Left lung (tissue), 10 donors: ENCODE measurements around the gene KNSTRN. TPM values are rescaled to one million over a fixed set of nuclear protein-coding genes. Genes with fewer than 3 reads are reported as not detected.

ENCODE experiments used
- ATAC-seq: fragments of 200-7000 bp; cut with Tn5 transposase; one replicate; pipeline ENCODE4 v1.9.1; 2020; ENCODE audit warnings: moderate library complexity
- DNase-seq, 4 donors: peaks; one replicate each; pipeline ENCODE4 v3.0.0-alpha.2; 2013 to 2020
- H3K27ac ChIP-seq, 2 donors: fragments of 200-600 bp; sonication (generic) in 1 of 2; one replicate each; pipeline versions ENCODE4 v1.5.0 to v1.8.0; 2020 to 2021
- H3K27me3 ChIP-seq, 2 donors: fragments of 200-600 bp; sonication (generic) in 1 of 2; one replicate each; pipeline versions ENCODE4 v1.5.0 to v1.8.0; 2020 to 2021
- H3K36me3 ChIP-seq, 2 donors: fragments of 200-600 bp; sonication (generic) in 1 of 2; one replicate each; pipeline versions ENCODE4 v1.5.0 to v1.8.0; 2020 to 2021
- H3K4me1 ChIP-seq, 2 donors: fragments of 200-600 bp; one replicate each; pipeline ENCODE4 v1.8.0; 2021
- H3K4me3 ChIP-seq, 2 donors: fragments of 200-600 bp; sonication (generic) in 1 of 2; one replicate each; pipeline versions ENCODE4 v1.5.0 to v1.8.0; 2020 to 2021; ENCODE audit warnings: mild to moderate bottlenecking in 1 of 2
- H3K9me3 ChIP-seq, 2 donors: fragments of 200-600 bp; sonication (generic) in 1 of 2; one replicate each; pipeline versions ENCODE4 v1.5.0 to v1.8.0; 2020 to 2021
- intact Hi-C, 2 donors: fragments of 100-400 bp; cut with DNase I; formaldehyde crosslinking; loops; one replicate each; pipeline versions ENCODE4 v1.11.2 to v1.14.2; 2022
- polyA plus RNA-seq, 6 donors: library from polyadenylated mRNA; unstranded; fragments of 120-200 nt; gene quantifications; one replicate each; pipeline ENCODE4 v1.2.1, GENCODE V29; 2013; ENCODE audit not compliant: insufficient read length in 6 of 6
- total RNA-seq, 2 donors: library from RNA; stranded (reverse); fragmentation: NEBNext Ultra II Directional; extraction: Animal tissue kit (Norgen Biotek cat#: 25700); gene quantifications; one replicate each; pipeline ENCODE4 v1.2.1, GENCODE V29; 2021
- TF ChIP-seq, protein P1 (sequence below), 2 donors: fragments of 200-600 bp; sonication (generic) in 1 of 2; IDR thresholded peaks; one replicate each; pipeline versions ENCODE4 v1.5.0 to v1.8.0; 2021; ENCODE audit warnings: antibody characterized with exemption in 2 of 2
- donor health status: DM: no; HTN: yes; CAD: no.
- donor health status: DM: no; HTN: no; CAD: no.

KNSTRN gene
- total and polyA plus RNA-seq, 8 donors: 14.2 to 46.2 (median 30.2) TPM

DNA sequence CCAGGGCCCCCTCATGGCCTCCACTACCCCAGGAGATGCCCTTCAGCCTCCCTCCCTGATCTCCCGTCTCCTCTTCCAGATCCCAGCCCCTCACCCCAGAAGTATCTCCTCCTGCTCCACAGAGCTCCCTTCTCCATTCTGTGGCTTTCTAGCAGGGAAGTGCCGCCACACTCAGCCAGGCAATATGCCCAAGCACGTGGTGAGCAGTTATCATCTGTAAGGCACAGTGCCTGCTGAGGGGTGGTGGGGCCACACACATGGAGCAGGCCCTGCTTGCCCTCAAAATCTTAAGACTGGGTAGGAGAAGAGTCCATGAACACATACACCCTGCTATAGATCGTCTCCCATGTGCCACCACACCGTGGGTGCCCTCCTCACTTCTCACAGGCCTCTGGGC, 34.0 kb upstream of the KNSTRN start:
- intact Hi-C loops: no loop called here
- no peak for ATAC-seq
- H3K4me1 ChIP-seq: peaks cover 0 to 13% of the 10 kb centered on the region in 2 donors

DNA sequence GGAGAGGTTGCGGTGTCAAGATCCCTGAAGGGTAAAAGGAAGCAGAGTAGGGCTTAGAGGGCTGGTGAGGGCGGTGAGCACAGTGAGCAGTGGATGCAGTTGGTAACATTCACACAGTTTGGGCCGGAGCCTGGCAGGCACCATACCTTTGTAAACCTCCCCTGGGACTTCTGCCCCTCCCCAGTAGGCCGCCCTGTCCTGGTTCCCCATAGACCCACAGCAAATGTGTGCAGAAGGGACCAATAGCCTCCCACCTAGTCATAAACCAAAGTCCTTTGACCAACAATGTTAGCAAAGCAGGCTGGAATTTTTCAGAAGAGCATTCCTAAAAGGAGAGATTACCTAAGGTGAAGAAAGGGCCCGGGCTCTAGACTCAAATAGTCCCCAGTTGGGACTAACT, 33.4 kb upstream of the KNSTRN start:
- Histone ChIP-seq H3K4me1 (peaks cover 0 to 6% of the 10 kb centered on the region in 2 donors), H3K27ac (no peak overlapping the region), H3K36me3 (no peaks in the 10 kb centered on the region), H3K4me3 (no peak overlapping the region), H3K27me3 (no peaks in the 10 kb centered on the region), H3K9me3 (no peaks in the 10 kb centered on the region)
- intact Hi-C loops: no loop called here
- DNase-seq: no peak
- ATAC-seq: no peak
- TF ChIP-seq, protein P1, sequence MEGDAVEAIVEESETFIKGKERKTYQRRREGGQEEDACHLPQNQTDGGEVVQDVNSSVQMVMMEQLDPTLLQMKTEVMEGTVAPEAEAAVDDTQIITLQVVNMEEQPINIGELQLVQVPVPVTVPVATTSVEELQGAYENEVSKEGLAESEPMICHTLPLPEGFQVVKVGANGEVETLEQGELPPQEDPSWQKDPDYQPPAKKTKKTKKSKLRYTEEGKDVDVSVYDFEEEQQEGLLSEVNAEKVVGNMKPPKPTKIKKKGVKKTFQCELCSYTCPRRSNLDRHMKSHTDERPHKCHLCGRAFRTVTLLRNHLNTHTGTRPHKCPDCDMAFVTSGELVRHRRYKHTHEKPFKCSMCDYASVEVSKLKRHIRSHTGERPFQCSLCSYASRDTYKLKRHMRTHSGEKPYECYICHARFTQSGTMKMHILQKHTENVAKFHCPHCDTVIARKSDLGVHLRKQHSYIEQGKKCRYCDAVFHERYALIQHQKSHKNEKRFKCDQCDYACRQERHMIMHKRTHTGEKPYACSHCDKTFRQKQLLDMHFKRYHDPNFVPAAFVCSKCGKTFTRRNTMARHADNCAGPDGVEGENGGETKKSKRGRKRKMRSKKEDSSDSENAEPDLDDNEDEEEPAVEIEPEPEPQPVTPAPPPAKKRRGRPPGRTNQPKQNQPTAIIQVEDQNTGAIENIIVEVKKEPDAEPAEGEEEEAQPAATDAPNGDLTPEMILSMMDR (IDR thresholded peaks at IDR 0.05): no peak

More for the DNA sequence above, 34.0 kb upstream of the KNSTRN start:
- Histone ChIP-seq H3K27ac (no peak overlapping the region), H3K4me3 (no peak overlapping the region), H3K9me3 (no peaks in the 10 kb centered on the region), H3K27me3 (no peaks in the 10 kb centered on the region), H3K36me3 (no peaks in the 10 kb centered on the region)
- no peak for DNase-seq
- TF ChIP-seq, protein P1 (IDR thresholded peaks at IDR 0.05): no peak

DNA sequence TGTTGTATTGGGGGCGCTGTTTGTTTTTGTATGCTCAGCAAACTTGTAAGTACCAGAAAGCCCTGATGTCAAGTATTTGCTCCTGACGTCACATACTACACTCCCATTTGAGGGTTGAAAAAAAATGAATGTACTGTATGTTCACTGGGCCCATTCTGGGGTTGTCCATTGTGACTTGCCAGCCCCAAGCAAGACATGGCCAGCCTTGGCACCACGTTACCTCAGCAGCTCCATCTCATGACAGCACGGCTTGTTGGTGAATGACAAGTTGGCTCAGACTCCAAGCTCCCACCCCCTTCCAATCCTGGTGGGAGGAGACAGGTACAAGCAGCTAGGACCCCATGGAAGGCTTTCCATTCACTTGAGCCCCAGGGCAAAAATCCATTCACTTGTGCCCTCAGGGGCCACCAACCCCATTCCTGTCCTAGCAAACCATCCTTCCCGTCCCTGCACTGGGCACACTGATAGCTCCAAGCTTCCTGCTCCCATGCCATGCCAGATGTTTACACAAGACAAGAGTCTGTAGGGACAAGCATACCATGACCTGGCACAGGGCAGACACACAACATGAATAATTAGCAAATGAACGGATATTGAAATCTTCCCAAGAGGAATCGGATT, 30.1 kb upstream of the KNSTRN start:
- H3K4me1 ChIP-seq: peaks cover 0 to 4% of the 10 kb centered on the region in 2 donors
- intact Hi-C loops: no loop called here
- TF ChIP-seq, protein P1 (IDR thresholded peaks at IDR 0.05): no peak
- ATAC-seq (no peak), DNase-seq (no peak)
- no peak overlapping the region for H3K27ac ChIP-seq
- H3K9me3 ChIP-seq: no peaks in the 10 kb centered on the region
- H3K36me3 ChIP-seq: no peaks in the 10 kb centered on the region
- H3K27me3 ChIP-seq: no peaks in the 10 kb centered on the region
- H3K4me3 ChIP-seq: no peak overlapping the region

DNA sequence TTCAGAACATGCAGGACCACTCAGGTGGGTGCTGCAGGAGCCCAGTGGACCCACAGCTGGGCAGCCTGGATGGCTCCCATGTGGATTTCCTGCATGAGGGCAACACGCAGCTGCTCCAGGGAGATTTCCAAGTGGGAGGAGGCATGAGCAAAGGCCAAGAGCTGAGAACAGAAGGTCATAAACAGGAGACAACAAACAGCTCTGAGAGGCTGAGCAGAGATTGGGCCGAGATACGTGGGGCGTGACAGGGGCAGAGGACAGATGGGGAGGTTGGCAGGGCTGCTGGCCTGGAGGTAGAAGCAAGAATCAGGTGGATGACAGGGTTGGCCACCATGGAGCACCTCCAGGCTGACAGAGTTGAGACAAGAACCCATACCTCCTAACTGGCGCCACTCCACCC, 28.8 kb upstream of the KNSTRN start:
- H3K36me3 ChIP-seq: no peaks in the 10 kb centered on the region
- peaks cover 0 to 15% of the 10 kb centered on the region in 2 donors for H3K4me1 ChIP-seq
- no peak overlapping the region for H3K4me3 ChIP-seq
- H3K27ac ChIP-seq: no peak overlapping the region
- no peaks in the 10 kb centered on the region for H3K9me3 ChIP-seq
- intact Hi-C loops: no loop called here
- peaks cover 0 to 1% of the 10 kb centered on the region in 2 donors for H3K27me3 ChIP-seq
- TF ChIP-seq, protein P1 (IDR thresholded peaks at IDR 0.05): no peak
- DNase-seq: no peak
- no peak for ATAC-seq

DNA sequence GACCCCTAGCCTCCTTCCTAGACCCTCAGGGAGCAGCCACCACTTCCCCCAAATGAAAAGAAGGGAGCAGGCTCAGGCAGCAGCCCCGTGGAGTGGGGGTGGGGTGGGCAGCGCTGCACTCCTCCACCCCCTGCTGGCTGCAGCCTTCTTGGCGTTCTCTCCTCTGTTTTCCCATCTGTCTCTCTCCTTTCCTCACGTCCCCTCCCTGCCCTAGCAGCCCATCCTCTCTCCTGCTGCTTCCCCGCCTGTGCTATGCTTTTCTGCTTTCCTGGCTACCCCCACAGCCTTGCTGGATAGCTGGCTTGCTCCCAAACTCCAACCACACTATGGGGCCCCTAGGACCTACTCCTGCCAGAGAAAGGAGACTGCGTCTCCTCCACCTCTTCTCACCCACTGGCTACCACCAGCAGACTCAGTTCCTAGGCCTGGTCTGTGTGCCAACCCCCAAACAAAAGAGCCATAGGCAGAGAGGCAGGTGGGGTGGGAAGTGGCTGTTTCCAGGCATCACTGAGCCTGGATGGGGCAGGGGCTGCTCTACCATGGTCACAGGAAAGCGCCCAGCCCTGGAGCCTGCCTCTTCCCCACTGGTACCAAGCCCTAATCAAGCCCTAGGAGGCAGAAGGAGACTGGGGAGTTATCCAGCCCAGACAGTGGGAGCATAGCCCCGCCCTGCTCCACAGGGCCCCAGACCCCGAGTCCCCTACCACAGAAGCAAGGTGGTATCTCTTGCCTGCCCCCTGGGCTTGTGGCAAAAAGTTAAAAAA, 27.9 kb upstream of the KNSTRN start:
- Histone ChIP-seq H3K27me3 (peaks cover 0 to 6% of the 10 kb centered on the region in 2 donors), H3K9me3 (no peaks in the 10 kb centered on the region), H3K4me1 (peaks cover 0 to 19% of the 10 kb centered on the region in 2 donors), H3K36me3 (no peaks in the 10 kb centered on the region), H3K27ac (no peak overlapping the region), H3K4me3 (no peak overlapping the region)
- DNase-seq (no peak), ATAC-seq (peak; percentile 8)
- intact Hi-C loops: no loop called here
- TF ChIP-seq, protein P1 (IDR thresholded peaks at IDR 0.05): peak in 1 of 2 donors; percentile 14
